CD4-positive, alpha-beta T cell treated with Interleukin-15 for 4 hours (primary cell): ENCODE measurements around the gene FBXL5.

Experiments used
- DNase-seq: peaks from one replicate; pipeline ENCODE4 v3.0.0-alpha.2; 2020; ENCODE audit warnings: low spot score

The FBXL5 gene

DNA sequence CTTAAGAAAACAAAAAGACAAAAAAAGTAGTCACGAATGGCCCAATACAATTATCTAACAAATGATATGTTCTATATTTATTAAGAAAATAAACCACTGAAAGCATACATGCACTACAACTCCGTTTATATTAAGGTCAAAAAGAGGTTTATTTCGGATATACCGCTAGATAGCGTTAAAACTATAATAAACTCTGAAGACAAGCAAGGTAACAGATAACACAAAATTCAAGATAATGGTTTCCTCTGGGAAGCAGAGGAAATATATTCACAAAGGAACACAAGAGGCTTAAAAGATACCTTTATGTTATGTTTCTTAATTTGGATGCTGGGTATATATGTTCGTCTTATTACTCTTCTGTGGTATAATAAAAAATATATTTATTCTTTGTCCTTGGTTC, 21.7 kb upstream of the FBXL5 start:
- no peak for DNase-seq

DNA sequence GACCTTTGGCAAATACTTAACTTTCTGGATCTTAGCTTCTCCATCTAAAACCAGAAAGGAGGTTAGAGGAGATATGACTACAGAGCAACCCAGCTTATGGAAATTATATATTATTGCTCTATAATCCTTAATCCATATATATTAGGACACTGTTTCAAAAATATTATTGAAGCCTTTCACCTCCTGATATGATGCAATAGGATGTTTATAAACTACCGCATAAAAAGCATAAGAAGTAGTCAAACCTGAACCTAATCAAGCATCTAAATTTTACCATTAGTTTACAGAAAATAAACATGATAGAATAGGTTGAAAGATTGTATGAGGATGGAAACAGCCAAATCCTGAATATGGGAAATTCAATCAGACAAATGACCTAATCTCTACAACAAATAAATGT, 20.9 kb upstream of the FBXL5 start:
- DNase-seq, result no peak

DNA sequence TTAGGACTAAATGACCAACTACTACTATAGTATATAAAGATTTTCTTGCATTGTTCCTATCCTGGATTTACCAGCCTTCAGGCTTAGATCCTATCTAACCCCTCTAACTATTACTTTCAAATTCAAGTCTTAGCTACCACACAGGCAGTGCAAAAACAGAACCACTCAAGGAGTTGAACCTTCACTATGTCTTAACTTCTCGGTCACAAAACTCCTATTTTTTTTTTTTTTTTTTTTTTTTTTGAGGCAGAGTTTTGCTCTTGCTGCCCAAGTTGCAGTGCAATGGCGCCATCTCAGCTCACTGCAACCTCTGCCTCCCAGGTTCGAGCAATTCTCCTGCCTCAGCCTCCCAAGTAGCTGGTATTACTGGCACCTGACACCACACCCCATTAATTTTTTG, 20.2 kb upstream of the FBXL5 start:
- DNase-seq, result no peak

DNA sequence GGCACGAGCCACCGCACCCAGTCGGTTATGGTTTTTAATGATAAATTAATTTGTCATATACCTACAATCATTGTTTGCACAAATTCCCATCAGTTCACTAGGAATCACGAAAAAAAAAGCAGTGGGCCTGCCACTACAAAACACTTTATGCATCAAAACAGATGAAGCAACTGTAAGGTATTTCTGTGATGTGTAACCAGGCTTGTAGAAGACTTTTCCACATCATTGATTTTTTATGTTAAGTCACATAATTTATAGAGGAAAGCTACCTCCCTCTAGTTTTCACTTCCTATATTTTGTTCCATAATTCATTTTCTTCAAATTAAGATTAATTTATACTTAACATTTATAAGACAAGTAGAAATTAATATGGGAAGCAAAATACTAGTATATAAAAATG, 19.8 kb upstream of the FBXL5 start:
- no peak for DNase-seq

DNA sequence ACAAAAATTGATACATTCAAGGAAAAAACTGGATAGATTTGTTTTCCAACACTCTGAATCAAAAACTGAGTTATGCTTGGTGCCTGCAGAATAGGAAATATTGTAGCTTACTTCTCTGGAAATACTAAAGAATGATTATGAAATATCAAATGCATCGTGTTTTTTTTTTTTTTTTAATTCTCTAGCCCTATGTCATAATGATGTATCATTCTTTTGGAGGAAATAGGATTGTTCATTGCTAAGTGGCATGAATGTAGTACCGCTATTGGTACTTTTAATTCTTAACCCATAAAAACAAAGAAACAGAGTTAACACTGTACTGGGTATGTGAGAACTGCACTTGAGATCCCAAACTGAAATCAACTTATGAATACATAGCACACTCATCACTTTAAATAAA, 18.9 kb upstream of the FBXL5 start:
- no peak for DNase-seq

DNA sequence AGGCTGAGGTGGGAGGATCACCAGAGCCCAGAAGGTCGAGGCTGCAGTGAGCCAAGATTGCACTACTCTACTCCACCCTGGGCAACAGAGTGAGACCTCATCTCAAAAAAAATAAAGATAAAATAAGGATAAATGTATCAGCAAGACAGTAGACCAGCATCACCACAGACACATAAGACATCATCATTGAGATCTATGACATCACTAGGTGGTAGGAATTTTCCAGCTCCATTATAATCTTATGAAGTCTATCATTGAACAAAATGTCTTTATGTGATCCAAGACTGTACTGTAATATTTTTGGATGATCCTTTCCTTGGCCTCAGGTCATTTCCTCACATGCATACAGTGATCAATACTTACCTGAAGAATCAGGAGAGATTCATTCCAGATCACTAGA, 18.2 kb upstream of the FBXL5 start:
- DNase-seq, result no peak

DNA sequence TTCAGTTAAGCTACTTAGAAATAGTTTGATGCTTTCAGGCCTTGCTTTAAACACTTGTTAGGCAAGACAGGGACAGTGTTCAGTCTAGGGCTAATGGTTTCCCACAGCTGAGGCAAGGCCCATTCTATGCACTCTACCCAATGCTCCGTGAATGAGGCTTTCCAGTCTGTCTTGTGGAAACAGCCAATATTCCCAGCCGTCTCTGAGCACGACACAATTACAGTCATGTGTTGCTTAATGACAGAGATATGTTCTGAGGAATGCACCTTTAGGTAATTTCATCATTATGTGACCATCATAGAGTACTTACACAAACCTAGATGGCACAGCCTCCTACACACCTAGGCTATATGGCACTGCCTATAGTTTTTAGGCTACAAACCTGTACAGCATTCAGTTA, 16.9 kb upstream of the FBXL5 start:
- no peak for DNase-seq

DNA sequence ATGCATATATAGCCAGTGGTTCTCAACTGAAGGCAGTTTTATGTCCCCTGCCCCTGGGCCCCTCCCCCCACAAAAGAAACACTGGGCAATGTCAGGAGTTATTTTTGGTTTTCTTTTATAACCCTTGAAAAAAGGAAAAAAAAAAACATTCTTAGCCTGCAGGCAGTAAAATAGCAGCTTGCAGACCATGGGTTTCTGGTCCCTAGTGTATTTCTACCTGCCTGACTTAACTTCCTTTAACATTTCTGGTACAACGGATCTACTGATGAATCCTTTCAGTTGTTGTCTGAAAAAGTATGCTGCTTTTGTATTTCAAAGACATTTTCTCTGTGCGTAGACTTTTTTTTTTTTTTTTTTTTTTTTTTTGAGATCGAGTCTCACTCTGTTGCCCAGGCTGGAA, 15.4 kb upstream of the FBXL5 start:
- DNase-seq, result no peak

DNA sequence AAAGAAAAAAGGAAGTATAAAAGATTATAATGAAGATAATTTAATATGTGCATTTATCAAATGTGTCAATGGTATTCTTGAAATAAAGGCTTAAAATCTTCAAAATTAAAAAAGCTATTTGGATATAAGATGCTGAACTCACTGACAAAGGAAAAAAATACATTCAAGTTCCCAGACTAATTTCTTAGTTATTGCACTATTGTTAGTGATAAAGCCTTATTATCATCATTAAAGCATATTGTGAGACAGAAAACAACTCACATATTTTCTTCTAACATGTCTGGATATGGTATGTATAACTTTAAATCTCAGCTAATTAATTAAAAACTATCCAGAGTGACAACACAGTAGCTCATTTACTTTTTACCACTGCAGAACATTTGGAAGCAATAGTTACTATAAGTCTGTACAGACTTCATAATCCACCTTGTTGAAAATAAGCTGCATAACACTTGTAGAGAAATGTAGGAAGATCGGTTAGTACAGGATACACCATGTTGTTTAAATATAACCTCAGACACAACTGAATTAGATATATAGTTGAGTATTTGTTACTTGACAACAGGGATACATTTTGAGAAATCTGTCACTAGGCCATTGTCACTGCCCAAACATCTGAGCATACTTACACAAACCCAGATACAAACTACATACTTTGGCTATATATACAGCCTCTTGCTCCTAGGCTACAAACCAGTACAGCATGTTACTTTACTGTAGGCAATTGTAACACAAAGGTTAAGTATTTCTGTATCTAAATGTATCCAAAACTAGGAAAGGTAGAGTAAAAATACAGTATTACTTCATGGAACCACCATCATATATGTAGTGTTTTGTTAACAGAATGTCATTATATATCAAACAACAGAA, 13.6 kb upstream of the FBXL5 start:
- DNase-seq, result no peak

DNA sequence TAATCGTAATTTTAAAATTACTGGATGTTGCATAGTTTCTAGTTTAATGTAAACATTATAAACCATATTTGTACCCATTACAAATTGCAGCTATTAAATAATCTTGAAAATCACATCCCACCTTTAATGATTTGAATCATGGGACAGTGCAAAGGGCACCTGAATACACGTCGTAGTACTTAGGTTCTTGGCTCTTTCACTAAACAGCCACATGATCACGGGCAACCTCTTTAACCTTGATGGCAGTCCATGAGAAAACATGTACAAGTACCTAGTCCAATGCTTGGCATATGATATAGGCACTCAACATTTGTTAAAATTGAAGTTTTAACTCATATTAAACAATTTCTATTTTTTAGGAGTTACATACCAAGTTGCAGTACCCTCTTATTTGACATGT, 11.8 kb upstream of the FBXL5 start:
- DNase-seq, result no peak

DNA sequence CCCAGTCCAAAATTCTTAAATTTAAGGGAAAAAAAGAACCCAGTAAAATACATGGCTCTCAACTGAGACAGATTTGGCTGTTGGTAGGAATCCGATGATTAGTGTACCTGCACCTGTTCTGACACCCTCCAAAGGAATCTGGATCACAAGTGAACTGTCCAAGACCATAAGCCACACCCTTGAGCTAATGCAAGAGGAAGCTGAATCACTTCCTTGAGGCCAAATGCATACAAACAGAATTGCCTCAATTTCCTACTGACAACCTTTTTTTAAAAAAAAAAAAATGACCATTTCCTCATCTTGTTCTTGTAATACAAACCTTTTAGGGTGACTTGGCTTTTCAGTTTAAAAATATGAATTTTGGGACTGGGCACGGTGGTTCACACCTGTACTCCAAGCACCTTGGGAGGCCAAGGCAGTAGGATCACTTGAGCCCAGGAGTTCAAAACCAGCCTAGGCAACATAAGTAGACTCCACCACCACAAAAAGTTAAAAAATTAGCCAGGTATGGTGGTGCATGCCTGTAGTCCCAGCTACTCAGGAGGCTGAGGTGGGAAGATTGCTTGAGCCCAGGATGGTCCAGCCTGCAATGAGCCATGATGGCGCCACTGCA, 10.7 kb upstream of the FBXL5 start:
- DNase-seq, result no peak

DNA sequence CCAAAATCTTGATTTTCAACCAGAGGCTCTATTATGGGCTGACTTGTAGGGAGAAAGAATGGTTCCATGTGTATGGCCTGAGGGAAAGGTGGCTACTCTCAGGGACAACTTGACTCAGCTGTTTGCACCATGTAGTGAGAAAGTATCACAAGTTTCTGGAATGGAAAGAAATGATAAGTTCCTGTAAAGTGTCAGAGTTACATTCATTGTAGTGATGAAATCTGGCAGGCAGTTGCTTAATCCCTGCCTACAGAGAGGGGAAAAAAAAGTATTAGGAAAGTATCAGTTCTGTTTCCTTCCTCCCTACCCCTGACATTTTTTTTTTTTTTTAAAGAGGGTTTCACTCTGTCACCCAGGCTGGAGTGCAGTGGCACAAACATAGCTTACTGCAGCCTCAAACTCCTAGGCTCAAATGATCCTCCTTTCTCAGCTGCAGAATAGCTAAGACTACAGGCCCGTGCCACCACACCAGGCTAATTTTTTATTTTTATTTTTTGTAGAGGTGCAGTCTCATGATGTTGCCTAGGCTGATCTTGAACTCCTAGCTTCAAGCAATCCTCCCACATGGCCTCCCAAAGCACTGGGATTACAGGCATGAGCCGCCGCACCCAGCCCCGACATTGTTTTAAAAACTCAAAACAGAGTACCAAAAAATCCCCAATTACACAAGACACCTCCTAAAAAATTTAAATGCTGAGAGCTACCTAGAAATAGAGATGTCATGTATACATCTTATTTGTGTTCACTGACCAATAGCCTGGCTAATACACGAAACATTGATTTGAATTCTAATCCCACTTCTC, 4.8 kb upstream of the FBXL5 start:
- no peak for DNase-seq

DNA sequence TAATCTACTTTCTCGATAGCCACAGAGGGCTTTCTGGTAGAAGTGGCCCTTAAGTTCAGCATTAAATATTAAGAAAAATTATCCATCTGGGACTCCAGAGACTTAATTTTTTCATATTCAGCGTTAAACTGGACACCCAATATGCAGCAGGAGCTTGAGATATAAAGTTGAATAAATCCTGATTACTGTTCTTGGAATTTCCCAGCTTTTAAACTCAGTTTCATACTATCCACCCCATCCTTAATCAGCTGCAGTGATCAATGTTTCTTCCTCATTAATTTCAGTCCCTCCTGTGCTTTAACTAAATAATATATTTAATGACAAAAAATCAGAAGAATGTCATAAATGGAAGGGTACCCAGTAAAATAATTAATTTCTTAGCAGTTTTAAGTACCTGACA, 3.6 kb upstream of the FBXL5 start:
- no peak for DNase-seq

DNA sequence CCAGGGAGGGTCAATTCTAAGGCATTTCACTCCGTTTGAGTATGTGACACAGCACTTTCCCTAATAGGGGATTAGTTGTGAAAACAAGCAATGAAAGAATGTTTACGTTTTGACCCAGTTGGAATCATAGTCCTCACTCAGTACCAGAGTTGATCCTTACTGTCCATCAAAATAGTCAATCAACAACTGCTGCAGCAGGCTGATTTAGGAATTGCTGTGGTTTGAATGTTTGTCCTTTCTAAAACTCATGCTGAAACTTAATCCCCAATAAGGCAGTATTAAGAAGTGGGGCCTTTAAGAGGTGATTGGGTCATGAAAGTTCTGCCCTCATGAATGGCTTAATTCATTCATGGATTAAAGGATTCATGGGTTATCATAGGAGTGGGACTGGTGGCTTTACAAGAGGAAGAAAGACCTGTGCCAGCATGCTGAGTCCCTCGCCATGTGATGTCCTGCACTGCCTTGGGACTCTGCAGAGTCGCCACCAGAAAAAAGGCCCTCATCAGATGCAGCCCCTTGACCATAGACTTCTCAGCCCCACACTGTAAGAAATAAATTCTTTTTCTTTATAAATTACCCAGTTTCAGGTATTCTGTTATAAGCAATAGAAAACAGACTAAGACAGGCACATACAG, 3.1 kb upstream of the FBXL5 start:
- no peak for DNase-seq

DNA sequence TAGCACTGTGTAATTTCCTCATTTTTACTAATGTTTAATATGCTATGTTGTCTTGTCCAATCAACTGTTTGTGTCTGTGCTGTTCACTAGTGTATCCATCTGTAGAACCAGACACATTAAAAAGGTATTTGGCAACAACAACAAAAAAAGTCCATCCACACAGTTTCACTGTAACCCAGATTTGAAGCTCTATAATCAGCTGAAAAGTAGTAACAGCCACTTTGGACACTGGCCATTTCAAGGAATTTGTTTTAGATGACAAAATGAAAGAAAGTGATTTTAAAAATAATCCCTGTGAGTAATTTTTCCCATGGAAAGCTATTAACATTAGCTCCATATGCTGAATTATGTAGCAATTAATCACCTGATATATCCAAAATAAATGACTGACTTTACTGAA, 2.2 kb upstream of the FBXL5 start:
- DNase-seq, result no peak

DNA sequence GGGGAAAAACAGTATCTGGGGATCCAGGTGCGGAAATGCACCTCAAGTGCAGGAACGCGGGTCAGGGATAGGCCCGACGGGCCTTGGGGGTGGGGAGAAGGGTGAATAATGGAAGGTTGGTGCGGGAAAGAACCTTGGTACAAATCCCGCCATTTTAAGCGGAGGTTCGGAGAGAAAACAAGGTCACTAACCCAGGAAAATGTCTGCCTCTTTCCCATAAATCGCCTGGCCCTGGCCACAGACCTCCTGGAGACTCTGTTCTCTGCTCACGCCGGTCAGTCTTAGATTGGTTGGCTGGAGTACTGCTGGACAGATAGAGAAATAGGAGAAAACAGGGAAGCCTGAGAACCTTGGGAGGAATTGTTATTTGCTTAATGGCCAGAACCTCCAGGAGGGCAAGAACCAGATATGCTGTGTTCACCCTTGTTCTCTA, 897 bp upstream of the FBXL5 start:
- no peak for DNase-seq

DNA sequence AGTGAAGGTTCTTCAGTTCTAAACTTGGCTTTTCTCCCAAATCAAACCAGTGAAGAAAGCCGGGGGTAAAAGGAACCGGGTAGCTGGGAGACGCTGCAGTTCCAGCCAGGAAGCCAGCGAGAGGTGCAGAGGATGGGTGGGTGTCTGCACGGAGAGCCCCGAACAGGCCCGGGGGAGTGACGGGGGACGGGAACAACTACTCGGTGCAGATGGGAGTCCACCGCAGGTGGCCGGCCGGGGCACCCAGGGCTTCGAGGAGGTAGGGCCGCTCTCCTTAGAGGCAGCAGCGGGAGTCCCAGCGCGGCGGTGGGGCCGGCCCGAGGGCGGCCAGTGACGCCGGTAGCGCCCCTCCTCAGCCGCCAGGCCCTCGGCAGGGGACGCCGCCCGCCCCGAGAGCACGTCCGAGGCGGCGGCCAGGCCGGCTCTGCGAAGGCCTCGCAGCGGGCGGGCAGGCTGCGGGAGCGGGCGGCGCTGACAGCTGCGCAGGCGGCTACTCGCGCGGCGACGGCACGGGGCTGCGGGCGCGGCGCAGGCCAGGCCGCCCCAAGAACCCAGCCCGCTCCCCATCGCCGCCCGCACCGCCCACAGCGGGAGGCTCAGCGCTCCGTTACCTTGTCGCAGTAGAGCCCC, 449 bp downstream of the FBXL5 start:
- peak; percentile 17 for DNase-seq

DNA sequence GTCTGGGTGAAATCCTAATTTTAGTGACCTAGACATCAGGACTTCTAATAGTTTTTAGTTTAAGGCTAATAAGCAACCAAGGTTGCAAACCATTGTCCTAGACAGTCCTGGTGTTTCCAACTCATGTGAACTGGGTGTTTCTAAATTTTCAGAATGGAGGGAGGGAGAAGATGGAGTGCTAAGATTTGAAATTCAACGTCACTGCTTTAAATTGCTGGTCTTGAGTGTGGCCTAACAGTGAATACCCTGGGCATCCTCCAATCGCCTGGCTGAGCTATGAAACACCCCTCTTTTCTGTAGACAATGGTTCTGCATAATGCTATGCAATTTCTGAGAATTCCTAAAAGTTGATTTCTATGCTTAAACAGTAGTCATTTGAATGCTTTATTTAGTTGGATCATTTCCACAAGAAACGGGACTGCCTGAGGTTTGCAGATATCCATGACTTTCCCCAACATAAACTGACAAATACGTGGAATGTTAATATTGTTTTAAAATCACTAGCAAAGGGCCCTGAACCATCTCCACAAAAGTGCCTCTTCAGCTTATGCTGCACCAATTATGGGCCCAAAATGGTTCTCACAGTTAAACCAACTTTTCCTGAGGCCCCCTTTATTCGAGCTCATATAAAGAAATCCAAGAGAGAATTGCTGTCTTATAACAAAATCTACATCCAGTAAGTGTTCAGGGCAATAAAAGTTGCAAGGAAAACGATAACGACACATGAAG, 1.1 kb downstream of the FBXL5 start:
- peak; percentile 31 for DNase-seq

DNA sequence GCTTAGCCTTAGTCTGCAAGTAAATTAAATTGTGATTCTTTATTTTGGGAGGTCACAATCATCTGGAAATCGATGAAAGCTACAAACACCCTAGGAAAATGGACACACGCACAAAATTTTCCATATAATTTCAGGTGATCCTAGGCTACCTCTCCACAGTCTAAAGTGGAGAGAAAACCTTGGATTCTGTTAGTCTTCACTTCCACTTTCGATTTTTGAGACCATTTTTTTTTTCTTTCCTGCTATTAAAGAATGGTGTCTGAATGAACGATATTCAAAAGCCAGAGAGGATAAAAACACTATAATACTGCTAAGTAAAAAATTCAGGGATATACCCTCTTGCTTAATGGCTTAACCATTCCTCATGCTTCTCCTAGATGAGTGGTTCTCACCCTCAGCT, 1.7 kb downstream of the FBXL5 start:
- no peak for DNase-seq

DNA sequence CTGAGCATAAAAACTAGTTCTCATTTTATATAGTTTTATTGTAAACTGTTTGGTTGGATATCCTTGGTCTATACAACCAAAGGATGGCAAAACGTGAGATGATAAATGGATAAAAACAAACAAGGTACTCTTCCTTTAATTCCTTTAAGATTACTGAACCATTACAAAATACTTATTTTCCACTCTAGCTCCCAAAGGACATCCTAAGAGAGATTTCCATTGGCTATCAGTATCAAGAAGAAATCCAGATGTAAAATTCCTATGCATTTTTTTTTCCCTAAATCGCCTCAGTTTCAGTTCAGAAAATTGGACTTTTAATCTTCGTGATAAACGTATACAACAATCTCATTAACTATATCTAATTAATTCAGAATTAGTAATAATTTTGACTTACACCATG, 2.3 kb downstream of the FBXL5 start:
- no peak for DNase-seq

DNA sequence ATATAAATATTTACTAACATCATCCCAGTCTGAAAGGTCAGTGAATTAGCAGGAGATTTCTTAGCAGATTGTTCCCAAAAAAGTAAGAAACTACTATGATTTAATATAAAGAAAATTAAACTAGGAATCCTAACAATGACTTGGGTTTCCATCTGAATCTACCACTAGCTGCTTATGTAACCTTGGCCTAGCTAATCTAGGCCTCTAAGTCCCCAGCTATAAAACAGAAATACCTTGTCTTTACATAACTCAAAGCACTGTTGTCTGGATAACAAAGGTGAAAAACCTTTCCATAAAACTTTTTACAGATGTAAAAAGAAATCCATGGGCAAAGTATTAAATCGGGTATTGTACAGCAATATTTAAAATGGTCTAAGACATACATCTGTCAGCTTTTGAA, 3.0 kb downstream of the FBXL5 start:
- DNase-seq, result no peak
